ENCODE data around the gene HDDC3.
A peak's percentile ranks its signal among the peaks of the same experiment; 100 is the strongest.
"Not testable (repeated sequence)": the region's sequence is repeated elsewhere in the genome, so short reads cannot be mapped to it uniquely, and the experiment has no call there.

The HDDC3 gene

DNA sequence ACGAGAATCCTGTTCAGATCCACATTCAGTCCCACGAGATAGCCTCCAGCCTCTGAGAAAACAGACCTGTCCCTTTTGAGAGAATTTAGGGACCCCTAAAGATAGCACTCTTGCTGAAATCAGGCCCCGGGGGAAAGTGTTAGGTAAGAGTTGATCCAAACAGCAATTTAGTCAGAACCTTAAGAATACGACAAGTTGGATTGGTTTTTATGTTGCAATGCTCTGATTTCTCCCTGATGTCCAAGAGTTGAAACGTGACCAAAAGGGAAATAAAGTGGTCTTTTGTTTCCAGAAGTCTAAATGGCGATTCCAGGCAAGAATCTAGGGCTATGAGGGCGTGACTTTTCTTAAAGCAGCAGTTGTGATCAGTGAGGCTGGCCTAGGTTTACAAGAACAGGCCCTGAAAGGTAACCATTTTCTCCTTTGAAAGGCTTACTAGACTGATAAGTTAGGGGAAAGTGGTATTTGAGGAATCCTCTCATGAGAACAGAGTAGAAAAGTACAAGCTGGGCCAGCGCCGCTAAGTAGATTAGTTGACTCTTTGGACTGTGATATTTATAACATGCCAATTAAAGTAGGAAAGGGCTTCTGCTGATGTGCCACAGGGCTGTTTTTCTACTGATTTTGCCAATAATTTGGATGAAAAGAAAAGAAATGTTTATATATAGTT is 24.4 kb downstream of the HDDC3 start:
- no peak for DNase-seq

GRCh38 chr15:90907051-90907660 is 25.2 kb downstream of the HDDC3 start:
- DNase-seq, result no peak

DNA sequence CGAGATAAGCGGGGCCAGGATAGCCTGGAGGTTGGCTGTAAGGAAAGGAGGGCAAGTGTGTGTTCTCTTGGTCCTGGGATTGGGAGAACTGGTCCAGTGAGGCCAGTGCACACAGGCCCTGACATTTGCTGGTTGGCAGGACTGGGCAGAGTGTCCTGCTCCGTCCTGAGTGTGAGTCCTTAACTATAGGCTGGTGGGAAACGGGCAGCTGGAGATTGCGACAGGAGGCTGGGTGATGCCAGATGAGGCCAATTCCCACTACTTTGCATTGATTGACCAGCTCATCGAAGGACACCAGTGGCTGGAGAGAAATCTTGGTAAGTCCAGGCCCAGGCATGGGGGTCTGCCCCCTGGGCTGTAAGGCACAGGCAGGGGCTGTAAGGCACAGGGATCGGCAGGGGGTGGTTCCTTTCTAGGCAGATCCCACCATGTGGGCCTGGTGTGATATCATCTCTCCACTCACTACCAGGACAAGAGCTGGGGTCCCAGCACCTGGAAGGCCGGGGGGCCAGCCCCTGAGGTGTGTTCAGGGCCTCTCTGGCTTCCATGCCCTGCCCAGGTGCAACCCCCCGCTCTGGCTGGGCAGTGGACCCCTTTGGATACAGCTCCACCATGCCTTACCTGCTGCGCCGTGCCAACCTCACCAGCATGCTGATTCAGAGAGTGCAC is 26.0 kb downstream of the HDDC3 start:
- no peak for DNase-seq

- DNase-seq, result no peak
Observed at GRCh38 chr15:90905306-90906180, 26.8 kb downstream of the HDDC3 start.

- no peak for DNase-seq
Observed at GRCh38 chr15:90904746-90905145, 27.6 kb downstream of the HDDC3 start.

GRCh38 chr15:90903733-90904536 is 28.4 kb downstream of the HDDC3 start:
- no peak for DNase-seq

- DNase-seq, result peak in 1 of 2 experiments; percentile 43
Observed at GRCh38 chr15:90902840-90903732, 29.3 kb downstream of the HDDC3 start, which contains the start of gene MAN2A2. TSS of gene MAN2A2 (plus strand) at chr15:90903302. CDS start at chr15:90904208, 906 bp downstream.

GRCh38 chr15:90902040-90902839 is 30.1 kb downstream of the HDDC3 start:
- peak; percentile 67 to 73 for DNase-seq

GRCh38 chr15:90901175-90902039 is 30.9 kb downstream of the HDDC3 start:
- no peak for DNase-seq

DNA sequence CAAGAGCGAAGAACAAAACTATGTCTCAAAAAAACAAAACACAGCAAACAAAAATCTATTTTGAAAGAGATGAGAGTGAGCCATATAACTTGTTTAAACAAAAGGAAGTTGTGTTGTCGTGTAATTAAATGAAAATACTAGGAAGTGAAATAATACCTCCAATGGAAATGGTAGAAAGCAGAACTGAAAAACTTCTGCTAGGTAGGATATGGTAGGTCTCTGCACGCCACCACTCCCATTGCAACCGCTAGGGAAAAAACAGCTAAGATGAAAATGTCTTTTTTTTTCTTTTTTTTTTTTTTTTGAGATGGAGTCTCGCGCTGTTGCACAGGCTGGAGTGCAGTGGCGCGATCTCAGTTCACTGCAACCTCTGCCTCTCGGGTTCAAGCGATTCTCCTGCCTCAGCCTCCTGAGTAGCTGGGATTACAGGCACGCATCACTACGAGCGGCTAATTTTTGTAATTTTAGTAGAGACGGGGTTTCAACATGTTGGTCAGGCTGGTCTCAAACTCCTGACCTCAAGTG is 35.2 kb downstream of the HDDC3 start:
- not testable (repeated sequence) for DNase-seq

DNA sequence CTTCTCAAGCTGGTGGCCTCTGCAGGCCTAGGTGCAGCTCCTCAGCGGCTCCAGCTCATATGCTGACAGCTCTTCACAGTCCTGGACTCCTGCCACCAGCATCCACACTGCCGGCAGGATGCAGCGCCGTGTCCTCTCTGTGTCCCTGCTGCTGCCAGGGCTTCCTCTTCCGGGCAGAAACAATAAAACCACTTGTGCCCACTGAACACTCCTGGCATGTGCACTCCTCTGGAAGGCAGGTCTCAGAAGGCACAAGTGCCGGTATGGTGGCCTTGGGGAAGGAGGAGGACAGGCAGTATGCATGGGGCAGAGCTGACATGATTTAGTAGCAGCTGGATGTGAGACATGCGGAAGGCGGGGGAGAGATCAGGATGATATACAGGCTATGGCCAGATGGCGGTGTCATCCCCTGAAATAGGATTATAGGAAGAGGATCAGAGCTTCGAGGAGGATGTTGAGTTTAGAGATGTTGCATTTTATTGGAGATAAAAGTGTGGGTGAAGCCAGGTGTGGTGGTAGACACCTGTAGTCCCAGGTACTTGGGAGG is 36.7 kb downstream of the HDDC3 start:
- peak; percentile 92 to 97 for DNase-seq

- DNase-seq, result peak in 1 of 2 experiments; percentile 74
Observed at GRCh38 chr15:90893175-90894090, 38.9 kb downstream of the HDDC3 start.

- DNase-seq, result no peak
Observed at GRCh38 chr15:90892498-90893174, 39.7 kb downstream of the HDDC3 start.

GRCh38 chr15:90892023-90892422 is 40.3 kb downstream of the HDDC3 start:
- no peak for DNase-seq

- no peak for DNase-seq
Observed at GRCh38 chr15:90891346-90891949, 40.9 kb downstream of the HDDC3 start.

DNA sequence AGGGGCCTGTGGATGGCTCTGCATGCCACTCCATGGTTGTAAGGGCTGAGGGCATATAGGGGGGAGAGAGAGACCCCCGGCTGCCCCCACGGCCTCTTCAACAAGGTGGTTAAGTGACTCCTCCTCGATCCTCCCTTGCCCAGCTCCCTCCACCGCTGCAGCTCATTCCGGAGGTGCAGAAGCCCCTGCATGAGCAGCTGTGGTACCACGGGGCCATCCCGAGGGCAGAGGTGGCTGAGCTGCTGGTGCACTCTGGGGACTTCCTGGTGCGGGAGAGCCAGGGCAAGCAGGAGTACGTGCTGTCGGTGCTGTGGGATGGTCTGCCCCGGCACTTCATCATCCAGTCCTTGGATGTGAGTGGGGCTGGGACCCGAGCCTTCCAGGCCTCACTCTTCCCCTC is 41.5 kb downstream of the HDDC3 start:
- DNase-seq, result no peak

Measured in NCI-H524 (cell line).